ENCODE results near the gene EXOC7. TPM values are rescaled to one million over a fixed set of nuclear protein-coding genes. Genes with fewer than 3 reads are reported as not detected.

Gene EXOC7
- total RNA-seq, 1 experiment from 2014 or later, result 32.4 TPM

DNA sequence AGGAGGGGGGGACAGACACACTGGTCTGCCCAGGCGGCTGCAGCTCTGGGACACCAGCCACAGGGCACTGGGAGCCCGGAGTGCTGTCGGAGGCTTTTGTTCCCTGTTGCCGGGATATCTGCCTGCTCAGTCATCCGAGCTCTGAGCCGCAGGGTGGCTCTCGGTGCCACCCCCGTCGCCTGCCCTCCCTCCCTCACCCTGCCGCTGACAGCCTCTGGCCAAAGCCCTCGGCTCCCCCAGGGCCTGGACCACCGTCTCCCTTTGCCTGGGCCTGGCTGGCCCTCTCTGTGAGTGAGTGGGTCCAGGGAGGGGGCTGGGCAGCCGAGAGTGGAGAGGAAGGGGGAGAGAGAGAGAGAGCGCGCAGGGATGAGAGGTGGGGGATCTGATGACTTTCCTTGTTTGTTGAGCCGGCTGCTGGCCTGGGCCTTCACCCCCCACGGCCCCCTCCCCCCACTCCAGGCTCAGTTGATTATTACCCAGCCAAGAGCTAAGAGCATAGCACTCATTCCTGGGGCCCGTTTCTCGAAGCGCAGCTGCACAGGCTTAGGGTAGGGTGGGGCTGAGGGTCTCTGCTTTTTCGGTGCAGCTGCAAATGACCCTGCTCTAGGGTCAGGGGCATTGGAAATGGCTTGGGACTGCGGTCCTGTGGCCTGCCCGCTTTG is 34.8 kb upstream of the EXOC7 start:
- no peak for DNase-seq (ENCODE audit: low read depth)

DNA sequence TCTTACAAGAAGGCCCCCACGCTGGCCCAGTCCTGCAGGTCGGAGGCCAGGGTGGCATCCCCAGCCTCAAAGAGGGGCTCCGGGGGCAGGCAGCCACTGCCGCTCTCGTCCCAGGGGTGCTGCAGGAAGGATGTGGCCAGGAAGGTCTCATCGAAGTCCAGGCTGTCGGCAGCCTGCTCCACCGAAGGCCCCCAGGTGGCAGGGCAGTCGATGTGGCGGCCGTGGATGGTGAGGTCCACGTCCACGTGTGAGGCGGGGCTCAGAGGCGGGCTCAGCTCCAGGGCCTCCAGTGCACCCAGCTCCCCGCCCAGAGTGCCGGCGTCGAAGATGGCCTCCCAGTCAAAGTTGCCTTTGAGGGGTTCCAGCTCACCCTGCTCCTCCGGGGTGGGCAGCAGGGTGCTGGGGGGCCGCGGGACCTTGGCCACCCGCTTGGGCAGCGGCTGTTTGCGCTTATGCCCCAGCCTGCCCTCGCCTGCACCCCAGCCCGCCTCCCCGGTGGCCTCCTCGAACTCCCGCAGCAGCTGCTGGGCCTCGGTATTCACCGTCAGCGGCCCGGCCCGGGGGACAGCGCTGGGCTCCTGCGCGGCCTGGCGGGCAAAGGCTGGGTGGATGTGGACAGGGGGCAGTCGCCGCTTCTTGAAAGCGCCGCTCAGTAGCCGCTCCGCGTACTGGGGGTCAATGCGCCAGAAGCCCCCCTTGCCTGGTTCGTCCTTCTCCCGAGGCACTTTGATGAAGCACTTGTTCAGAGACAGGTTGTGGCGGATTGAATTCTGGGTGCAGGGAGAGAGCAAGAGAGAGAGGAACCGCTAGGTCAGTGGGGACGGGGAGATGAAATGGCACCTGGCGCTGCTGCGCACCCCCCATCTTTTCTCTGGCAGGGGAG is 34.0 kb upstream of the EXOC7 start:
- DNase-seq (ENCODE audit: low read depth), result no peak

DNA sequence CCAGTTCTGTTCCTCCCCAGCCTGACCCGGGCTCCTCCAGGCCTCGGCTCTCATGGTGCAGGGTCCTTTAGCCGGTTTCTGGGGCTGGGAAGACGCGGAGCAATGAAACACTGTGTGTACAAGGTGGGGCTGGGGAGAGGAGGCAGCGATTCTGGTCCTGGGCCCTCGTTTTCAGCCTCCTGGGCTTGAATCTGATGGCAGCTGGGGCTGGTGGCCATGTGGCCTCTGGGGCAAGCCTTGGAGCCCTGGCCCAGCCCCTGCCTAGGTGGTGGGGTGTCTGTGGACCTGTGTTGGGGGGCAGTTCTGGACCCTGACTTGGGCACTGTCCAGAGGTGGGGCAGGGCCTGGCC is 33.4 kb upstream of the EXOC7 start:
- no peak for DNase-seq (ENCODE audit: low read depth)

DNA sequence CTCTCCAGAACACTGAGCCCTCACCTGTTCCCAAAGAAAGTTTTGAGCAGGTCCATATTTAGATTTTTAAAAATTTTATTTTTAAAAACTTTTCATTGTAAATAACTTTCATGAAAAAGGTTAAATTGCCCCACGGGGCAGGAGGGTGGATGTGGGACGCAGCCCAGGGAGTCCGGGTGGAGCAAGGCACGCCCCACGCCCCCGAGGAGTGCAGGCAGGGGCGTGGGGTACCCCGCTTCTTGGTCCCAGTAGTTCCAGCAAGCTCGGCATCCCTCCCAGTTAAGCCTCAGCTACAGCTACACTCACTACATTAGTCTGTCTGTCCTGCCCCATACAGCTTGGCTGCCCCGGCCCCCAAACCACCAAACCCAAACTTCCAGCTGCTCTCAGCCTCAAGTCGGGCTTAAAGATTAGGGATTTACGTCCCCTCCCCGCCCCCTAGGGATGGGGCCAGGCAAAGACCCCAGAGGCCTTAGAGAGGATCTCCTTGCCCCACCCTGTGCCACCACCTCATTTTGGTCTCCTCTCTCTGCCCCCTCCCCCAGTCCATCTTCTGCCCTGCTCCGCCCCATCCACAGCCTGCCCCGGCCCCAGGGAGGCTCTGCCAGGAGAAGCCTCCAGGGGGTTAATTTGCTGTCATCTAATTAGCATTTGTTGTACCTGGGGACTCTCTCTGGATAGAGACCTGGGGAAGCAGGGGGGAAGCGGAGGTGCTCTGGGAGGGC is 32.9 kb upstream of the EXOC7 start:
- no peak for DNase-seq (ENCODE audit: low read depth)

DNA sequence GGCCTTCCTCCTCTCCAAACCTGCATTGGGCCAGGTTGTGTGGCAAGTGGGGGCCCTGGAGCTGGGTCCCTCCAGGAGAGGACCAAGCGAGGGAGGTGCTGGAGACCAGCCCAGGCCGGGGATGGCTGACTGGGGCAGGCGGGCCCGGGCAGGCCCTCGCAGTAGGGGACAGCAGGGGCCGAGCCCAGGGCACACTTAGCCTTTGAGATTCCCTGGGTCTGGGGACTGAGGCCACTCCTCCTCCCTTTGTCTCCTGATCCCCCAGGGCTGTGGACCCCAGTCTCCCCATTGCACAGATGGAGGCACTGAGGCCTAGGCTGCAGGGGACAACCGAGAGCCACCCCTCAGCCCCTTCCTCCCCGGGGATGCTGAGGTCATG is 32.2 kb upstream of the EXOC7 start:
- DNase-seq (ENCODE audit: low read depth), result no peak

GRCh38 chr17:76134911-76135809 is 31.6 kb upstream of the EXOC7 start:
- DNase-seq (ENCODE audit: low read depth), result no peak

GRCh38 chr17:76132574-76133338 is 29.2 kb upstream of the EXOC7 start:
- DNase-seq (ENCODE audit: low read depth), result no peak

DNA sequence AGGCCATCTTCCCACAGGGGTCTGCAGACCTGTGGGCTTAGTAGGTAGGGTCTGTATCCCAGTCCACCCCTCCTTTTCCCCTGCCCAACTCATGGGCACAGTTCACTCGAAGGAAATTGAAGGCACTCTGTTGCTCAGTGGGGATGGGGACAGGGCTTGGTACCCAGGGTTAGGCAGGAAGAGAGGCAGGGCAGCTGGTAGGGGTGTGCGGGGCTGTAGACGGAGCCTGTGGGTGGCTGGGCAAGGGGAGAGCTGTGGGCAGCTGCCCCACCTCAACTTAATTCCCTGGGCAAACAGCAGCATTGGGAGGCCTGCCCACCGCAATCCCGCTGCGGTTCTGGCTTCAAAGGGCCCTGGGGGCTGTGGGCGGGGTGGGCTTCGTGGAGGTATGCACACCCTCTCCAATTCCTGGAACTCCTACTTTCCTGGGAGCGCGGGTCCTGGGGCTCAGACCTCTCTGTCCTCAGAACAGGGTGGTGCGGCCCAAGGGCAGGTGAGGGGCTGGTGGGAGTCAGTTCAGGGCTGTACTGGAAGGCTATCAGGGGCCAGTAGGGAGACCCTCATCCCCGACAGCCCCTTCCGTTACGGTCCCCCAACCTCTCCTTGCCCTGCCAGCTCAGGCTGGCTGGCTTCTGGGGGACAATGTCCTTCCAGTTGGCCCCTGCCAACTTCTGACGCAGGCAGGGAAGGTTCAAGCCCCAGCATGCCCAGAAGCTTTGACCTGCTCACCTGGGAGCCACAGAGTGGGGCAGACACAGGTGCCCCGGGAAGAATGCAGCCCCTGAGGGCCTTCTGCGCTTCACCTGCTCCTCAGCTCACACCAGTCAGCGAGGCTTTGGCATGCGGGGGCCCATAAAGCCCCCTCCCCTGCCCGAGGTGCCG is 28.3 kb upstream of the EXOC7 start:
- no peak for DNase-seq (ENCODE audit: low read depth)

- DNase-seq (ENCODE audit: low read depth), result no peak
Observed at GRCh38 chr17:76131051-76131691, 27.6 kb upstream of the EXOC7 start.

- no peak for DNase-seq (ENCODE audit: low read depth)
Observed at GRCh38 chr17:76130473-76130872, 26.9 kb upstream of the EXOC7 start.

DNA sequence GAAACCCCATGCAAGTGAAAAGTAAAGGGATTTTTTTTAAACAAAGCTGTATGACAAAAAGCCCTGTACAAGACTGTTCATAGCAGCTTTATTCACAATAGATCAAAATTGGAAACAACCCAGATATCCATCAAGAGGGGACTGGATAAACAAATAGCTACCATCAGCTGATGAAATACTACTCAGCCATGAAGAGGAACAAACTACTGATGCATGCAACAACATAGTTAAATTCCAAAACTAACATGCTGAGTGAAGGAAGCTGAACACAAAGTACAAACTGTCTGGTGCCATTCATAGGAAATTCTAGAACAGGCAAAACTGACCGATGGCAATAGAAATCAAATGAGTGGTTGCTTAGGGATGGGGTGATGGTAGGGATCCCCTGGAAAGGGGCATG is 22.3 kb upstream of the EXOC7 start:
- DNase-seq (ENCODE audit: low read depth), result no peak

GRCh38 chr17:76125391-76125675 is 21.7 kb upstream of the EXOC7 start:
- DNase-seq (ENCODE audit: low read depth), result no peak

- no peak for DNase-seq (ENCODE audit: low read depth)
Observed at GRCh38 chr17:76124582-76125390, 21.2 kb upstream of the EXOC7 start.

GRCh38 chr17:76123749-76124581 is 20.4 kb upstream of the EXOC7 start:
- no peak for DNase-seq (ENCODE audit: low read depth)

- DNase-seq (ENCODE audit: low read depth), result no peak
Observed at GRCh38 chr17:76123191-76123499, 19.6 kb upstream of the EXOC7 start.

DNA sequence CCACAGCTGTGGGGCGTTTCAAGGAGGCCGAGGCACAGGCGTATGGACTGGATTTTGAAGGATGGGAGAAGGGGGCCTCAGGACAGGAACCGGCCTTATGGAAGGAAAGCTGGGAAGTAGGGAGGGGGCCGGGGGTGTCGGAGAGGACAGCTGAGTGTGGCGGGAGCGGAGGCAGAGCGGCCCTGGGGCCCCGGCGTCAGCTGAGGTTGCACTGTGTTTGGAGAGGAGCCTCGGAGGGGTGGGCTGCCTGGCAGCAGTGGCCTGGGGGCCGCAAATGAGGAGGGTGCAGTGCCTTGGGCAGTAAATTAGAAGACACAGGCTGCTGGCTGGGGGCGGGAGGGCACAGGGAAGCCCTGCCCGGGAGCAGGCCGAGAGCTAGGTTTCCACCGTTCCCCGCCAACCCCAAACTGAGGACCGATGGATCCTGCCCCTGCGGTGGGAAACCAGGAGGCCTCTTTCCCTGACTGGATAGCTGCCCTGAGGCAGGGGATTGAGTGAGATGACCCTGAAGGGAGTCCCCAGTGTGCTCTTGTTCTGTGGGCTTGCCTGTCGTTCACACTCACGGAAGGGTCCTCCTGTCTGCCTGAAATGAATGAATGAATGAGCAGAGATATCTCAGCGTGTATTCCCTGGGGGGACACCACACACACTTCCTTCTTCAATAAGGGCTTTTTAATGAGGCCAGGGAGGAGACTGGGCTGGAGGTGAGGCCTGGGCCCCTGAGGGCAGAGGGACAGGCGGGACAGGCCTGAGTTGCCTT is 19.0 kb upstream of the EXOC7 start:
- DNase-seq (ENCODE audit: low read depth), result no peak

DNA sequence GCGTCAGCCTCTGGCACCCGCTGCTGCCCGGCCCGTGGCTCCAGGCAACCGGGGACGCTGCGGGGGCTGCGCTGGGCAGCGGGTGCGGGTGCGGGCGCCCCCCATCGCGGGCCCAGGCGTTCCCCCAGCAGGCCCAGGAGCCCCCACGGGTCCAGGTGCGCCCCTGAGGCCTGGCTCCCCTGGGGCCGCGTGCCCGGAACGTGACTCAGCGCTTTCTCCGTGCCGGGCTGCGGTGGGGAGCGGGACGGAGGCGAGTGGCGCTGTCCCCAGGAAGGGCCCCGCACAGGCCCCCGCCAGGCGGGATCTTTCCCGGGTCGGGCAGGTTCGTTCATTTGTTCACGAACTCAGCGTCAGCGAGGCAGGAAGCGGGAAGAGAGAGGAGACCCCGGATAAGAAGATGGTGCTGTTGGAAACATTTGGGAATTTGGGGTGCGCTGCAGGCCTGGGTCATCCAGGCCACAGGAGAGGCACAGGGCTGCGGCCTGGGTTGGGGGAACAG is 18.4 kb upstream of the EXOC7 start:
- no peak for DNase-seq (ENCODE audit: low read depth)
